Fibroblast of lung (primary cell): ENCODE data around the gene RAB43.

Experiments used
- CTCF ChIP-seq, 2 donors: IDR thresholded peaks in 1 of 2; conservative IDR thresholded peaks in 1 of 2; 1 replicate in 1 of 2; 2 replicates in 1 of 2; pipeline ENCODE4 v1.5.1; 2011 to 2012; ENCODE audit warnings: low read length in 2 of 2, control low read depth in 1 of 2, inconsistent platforms in 1 of 2, low read depth in 1 of 2, mild to moderate bottlenecking in 1 of 2
- EZH2 ChIP-seq: IDR thresholded peaks from 2 replicates; pipeline ENCODE4 v1.5.1; 2012; ENCODE audit warnings: low read length, control low read depth, mild to moderate bottlenecking; ENCODE audit errors: missing control alignments

GRCh38 chr3:129104051-129104450, 17.6 kb downstream of the RAB43 start:
- TF ChIP-seq CTCF (conservative IDR thresholded peaks at IDR 0.05 in 1 of 2, IDR thresholded peaks at IDR 0.05 in 1 of 2; ENCODE audit: low read depth in 1 of 2, low read length in 2 of 2) (no peak), EZH2 (no peak)
